Endodermal cell (in vitro differentiated cells): ENCODE measurements around the gene IL3RA. TPM values are rescaled to one million over a fixed set of nuclear protein-coding genes. Genes with fewer than 3 reads are reported as not detected.
"Not testable (repeated sequence)": the region's sequence is repeated elsewhere in the genome, so short reads cannot be mapped to it uniquely, and the experiment has no call there.

Source experiments
- DNase-seq: peaks from one replicate; pipeline ENCODE4 v3.0.0-alpha.2; 2017
- H3K27ac ChIP-seq: 2 replicates; pipeline ENCODE4 v1.5.1; 2013; ENCODE audit warnings: mild to moderate bottlenecking, low read depth, low read length, moderate library complexity
- H3K27me3 ChIP-seq: 2 replicates; pipeline ENCODE4 v1.6.1; 2013; ENCODE audit warnings: mild to moderate bottlenecking, low read length, moderate library complexity; ENCODE audit not compliant: insufficient read depth, control insufficient read depth, poor library complexity, severe bottlenecking
- H3K36me3 ChIP-seq: 2 replicates; pipeline ENCODE4 v1.7.0; 2013; ENCODE audit warnings: mild to moderate bottlenecking, low read length, moderate library complexity; ENCODE audit not compliant: control insufficient read depth, insufficient read depth
- H3K4me1 ChIP-seq: one replicate; pipeline ENCODE4 v1.7.0; 2013; ENCODE audit warnings: low read length; ENCODE audit not compliant: control insufficient read depth, insufficient read depth
- H3K4me3 ChIP-seq: 2 replicates; pipeline ENCODE4 v1.5.1; 2013; ENCODE audit warnings: mild to moderate bottlenecking, low read length, moderate library complexity
- H3K9ac ChIP-seq: 2 replicates; pipeline ENCODE4 v1.6.1; 2013; ENCODE audit warnings: mild to moderate bottlenecking, low read length, moderate library complexity; ENCODE audit not compliant: poor library complexity, severe bottlenecking; ENCODE audit errors: extremely low read depth
- H3K9me3 ChIP-seq: 2 replicates; pipeline ENCODE4 v1.6.1; 2013; ENCODE audit warnings: mild to moderate bottlenecking, low read length, moderate library complexity; ENCODE audit not compliant: control insufficient read depth
- H3K27ac Mint-ChIP-seq: 2 replicates; pipeline ENCODE4 v1.8.0; 2020; ENCODE audit warnings: mixed read lengths
- H3K27me3 Mint-ChIP-seq: 2 replicates; pipeline ENCODE4 v1.8.0; 2021; ENCODE audit warnings: mild to moderate bottlenecking, mixed read lengths; ENCODE audit not compliant: insufficient read depth
- H3K36me3 Mint-ChIP-seq: 2 replicates; pipeline ENCODE4 v1.8.0; 2020; ENCODE audit warnings: low read depth, mixed read lengths
- H3K4me1 Mint-ChIP-seq: 2 replicates; pipeline ENCODE4 v1.8.0; 2020; ENCODE audit warnings: mixed read lengths
- H3K4me3 Mint-ChIP-seq: 2 replicates; pipeline ENCODE4 v1.8.0; 2020; ENCODE audit warnings: mild to moderate bottlenecking, moderate library complexity, mixed read lengths
- H3K9me3 Mint-ChIP-seq: 2 replicates; pipeline ENCODE4 v1.8.0; 2020; ENCODE audit warnings: mild to moderate bottlenecking, mixed read lengths
- CTCF ChIP-seq: fragments of 200-600 bp; sonication (generic); conservative IDR thresholded peaks from 2 replicates; pipeline ENCODE4 v1.5.0; 2021; ENCODE audit warnings: antibody characterized with exemption, mild to moderate bottlenecking
- WGBS, 2 experiments: methylation state at CpG; one replicate each; pipeline versions ENCODE4 v1.1.5 to v1.1.7; 2013; ENCODE audit warnings: missing lambda C conversion rate in 2 of 2, mixed read lengths in 1 of 2; ENCODE audit not compliant: insufficient coverage in 1 of 2, insufficient read length in 1 of 2; 5-methylcytosine and 5-hydroxymethylcytosine counted together
- total RNA-seq, 2 donors: library from RNA; stranded (reverse); fragmentation: NEBNext Ultra II Directional in 1 of 2; extraction: Animal tissue kit (Norgen Biotek cat#: 25700) in 1 of 2; gene quantifications; 2 replicates in 1 of 2; 3 replicates in 1 of 2; pipeline ENCODE4 v1.2.1, GENCODE V29; 2021

IL3RA gene
- total RNA-seq, 2 donors from 2014 or later, result not detected

- H3K27ac Mint-ChIP-seq, result no peak overlapping the region
- Histone ChIP-seq H3K4me3 (no peak overlapping the region), H3K4me1 (no peaks in the 10 kb centered on the region), H3K27ac (no peak overlapping the region), H3K9me3 (no peaks in the 10 kb centered on the region), H3K27me3 (no peaks in the 10 kb centered on the region), H3K9ac (no peak overlapping the region), H3K36me3 (no peaks in the 10 kb centered on the region)
- no peak overlapping the region for H3K4me3 Mint-ChIP-seq
- WGBS, 2 experiments, result 87 to 92% methylated on average over 11 to 12 of the region's 12 CpGs
- H3K9me3 Mint-ChIP-seq, result no peaks in the 10 kb centered on the region
- H3K36me3 Mint-ChIP-seq, result no peaks in the 10 kb centered on the region
- H3K4me1 Mint-ChIP-seq, result no peaks in the 10 kb centered on the region
- TF ChIP-seq CTCF, result no peak
- H3K27me3 Mint-ChIP-seq, result no peaks in the 10 kb centered on the region
- DNase-seq, result no peak
Measured at GRCh38 chrX:1330605-1331004, 6.0 kb upstream of the IL3RA start.

- not testable (repeated sequence) for H3K9ac ChIP-seq, H3K36me3 Mint-ChIP-seq, H3K9me3 ChIP-seq, H3K27me3 ChIP-seq, H3K27ac Mint-ChIP-seq, H3K4me3 Mint-ChIP-seq, DNase-seq, H3K9me3 Mint-ChIP-seq, H3K36me3 ChIP-seq, H3K27me3 Mint-ChIP-seq, H3K27ac ChIP-seq, H3K4me1 ChIP-seq, H3K4me1 Mint-ChIP-seq, H3K4me3 ChIP-seq
- WGBS, 2 experiments, result 92 to 100% methylated on average over 2 of the region's 4 CpGs
Measured at GRCh38 chrX:1332433-1332832, 4.2 kb upstream of the IL3RA start.

- Mint-ChIP-seq H3K27ac (no peak overlapping the region), H3K4me1 (no peaks in the 10 kb centered on the region), H3K36me3 (no peaks in the 10 kb centered on the region), H3K4me3 (no peak overlapping the region), H3K9me3 (peaks cover 23% of the 10 kb centered on the region), H3K27me3 (no peaks in the 10 kb centered on the region)
- Histone ChIP-seq H3K9me3 (peaks cover 10% of the 10 kb centered on the region), H3K36me3 (no peaks in the 10 kb centered on the region), H3K27me3 (no peaks in the 10 kb centered on the region), H3K27ac (no peak overlapping the region), H3K4me1 (no peaks in the 10 kb centered on the region), H3K9ac (no peak overlapping the region), H3K4me3 (no peak overlapping the region)
- TF ChIP-seq CTCF, result no peak
- DNase-seq, result no peak
- WGBS, 2 experiments, result 66 to 84% methylated on average over 5 to 10 of the region's 10 CpGs
Measured at GRCh38 chrX:1334854-1335253, 1.7 kb upstream of the IL3RA start.
